ENCODE results near the gene IER3.
"Not testable (repeated sequence)": the region's sequence is repeated elsewhere in the genome, so short reads cannot be mapped to it uniquely, and the experiment has no call there.

IER3 gene

DNA sequence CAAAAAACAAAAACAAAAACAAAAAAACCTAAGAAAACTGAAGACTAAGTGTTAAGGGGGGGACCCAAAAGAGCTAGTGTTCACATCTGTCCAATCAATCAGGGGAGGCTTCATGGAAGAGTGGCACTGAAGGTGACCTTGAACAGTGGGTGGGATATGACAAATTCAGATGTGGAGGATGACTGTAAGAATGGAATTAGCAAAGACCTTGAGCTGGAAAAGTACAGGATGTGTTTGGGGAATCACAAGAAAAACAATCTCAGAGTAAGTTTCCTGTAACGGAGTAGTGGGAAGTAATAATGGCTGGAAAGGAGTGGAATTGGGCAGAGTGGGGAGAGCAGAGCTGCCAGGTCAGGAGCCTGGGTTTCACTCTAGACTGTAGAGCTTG, 2.9 kb upstream of the IER3 start:
- DNase-seq = no peak

DNA sequence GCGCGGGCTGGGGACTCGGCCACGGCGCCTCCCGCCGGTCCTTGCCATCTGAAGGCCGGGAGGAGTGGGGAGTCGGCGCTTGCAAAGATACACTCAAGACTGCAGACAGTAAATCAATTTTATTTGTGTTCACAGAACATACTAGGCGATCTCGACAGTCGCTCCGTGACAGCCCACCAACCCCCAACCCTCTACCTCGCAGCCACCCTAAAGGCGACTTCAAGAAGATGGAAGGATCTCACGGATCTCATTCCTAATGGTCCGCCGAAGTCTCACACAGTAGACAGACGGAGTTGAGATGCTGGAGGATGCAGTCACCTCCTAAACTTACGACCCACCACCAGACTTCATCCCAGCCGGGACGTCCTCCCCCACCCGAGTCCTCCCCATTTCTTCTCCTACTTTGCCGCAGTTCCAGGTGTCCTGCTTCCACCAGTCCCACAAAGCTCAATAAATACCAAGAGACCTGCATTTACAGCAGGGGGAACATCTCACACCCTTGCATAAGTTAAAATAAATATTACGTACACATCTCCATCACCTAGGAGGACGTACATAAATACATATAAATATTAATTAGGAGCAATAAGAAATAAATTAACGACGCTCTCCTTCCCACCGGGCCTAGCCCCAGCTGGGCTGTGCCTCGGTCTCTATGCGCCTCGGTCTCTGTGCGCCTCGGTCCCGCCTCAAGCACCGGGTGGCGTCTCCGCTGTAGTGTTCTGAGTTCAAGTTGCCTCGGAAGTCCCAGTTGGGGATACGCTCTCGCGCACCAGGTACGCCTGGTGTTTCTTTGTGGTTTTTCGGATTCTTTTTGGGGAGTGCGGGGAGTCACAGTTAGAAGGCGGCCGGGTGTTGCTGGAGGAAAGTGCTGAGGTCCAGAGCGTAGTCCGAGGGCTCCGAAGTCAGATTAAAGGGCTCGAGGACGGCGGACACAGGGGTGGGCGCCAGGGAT, 971 bp downstream of the IER3 start:
- DNase-seq = peak; percentile 41

DNA sequence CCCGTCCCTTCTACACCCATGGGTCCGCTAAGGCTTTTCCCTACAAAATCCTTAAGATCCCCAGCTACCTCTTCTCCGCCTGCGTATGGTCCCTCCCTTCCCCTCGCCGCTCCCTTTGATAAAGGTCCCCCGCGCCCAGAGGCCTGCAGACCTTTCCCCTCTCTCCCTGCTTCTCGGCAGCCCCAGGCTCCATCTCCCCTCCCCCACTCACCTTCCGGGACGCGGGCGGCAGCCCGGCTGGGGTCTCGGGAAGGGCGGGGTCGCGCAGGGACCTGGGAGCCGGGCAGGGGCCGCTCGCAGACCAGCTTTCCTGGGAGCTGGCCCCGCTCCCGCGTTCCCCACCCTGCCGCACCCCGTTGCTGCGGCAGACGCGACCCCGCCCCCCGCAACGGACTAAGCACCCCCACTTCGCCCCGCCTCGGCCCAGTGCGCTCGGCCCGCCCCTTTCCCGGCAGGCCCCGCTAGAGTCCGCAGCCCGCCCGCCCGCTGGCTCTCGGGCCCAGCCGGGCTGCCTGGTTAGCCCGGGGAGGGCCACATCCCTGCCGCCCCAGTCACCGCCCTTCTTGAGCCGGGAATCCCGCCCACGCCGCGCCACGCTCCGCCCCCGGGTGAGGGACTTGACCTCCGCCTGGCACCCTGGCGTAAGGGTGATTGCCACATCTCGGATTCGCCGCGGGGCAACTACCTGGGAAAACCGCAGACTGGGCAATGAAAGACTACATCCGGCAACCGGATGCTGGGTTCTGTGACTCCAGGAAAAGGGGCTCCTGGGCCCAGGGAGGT, 1.8 kb downstream of the IER3 start, which contains the start of gene FLOT1:
TSS of gene FLOT1 (minus strand) at position 372 of the 783 bp plus-strand sequence. CDS start 498 bp downstream, outside the sequence.
- DNase-seq = peak; percentile 99

DNA sequence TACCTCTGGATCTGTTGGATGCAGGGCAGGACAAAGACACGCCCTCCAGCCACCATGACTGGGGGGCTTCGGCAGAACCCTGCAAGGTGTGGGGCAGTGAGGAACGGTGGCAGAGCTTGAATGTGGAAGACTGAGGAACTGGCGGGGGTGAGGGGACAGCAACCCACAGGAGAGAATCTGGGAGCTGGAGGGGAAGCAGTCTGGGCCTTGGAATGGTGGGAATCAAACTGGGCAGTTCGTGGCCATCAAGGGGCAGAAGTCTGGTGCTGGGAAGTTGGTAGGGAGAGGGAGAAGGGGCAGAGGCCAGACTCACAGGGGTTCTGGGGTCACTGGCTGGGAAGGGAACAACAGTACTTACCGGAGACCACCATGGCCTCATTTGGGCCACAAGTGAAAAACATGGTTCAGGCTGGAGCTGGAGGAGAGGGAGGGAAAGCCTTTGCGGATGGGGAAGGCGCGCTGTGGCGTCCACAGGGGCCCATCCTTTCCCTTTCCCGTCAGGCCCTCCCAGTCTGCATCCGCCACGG, 2.5 kb downstream of the IER3 start:
- DNase-seq = peak; percentile 33

DNA sequence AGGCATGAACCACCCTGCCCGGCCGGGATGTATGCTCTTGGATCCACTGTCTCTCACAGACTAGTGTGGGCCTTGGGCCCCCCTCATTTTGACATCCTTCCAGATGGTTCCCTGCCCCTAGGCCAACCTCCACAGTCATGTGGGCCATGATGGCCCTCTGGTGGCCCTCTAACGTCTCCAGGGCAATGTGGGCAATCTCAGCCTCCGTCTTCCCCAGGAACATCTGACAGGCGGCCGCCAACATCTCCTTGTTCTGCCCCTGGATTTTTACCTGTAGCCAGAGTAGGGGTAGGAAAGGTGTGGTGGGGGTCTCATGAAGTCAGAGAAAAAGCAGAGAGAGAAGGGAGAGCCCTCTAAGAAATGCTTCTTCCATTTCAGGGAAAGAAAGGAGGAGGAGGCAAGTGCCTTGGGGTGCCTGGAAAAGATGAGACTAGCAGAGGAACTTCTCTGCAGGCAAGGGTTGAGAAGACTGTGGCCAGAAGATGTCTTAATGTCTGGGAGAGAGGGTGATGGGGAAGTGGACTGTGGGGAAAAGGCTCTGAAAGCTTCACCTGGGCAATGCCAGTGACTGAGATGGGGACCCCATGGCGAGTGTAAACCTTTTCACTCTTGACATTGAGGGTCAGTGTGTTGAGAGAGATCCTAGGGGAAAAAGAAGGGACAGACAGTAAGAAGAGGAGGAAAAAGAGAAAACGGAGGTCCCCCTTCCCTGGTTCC, 3.1 kb downstream of the IER3 start:
- DNase-seq = no peak

DNA sequence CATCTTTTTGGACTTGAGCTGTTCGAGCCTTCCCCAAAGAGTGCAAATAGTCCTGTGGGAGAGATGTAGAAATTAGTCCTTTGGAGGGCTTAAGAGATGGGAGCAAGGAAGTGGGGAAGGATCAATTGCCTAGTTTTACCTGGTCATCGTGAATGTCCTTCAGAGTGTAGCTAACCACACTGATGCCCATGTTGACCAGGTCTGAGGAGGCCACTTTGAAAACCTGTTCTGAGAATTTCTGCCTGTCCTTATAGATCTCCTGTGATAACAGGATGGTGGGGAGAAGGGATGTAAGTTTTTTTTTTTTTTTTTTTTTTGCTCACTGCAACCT, 3.8 kb downstream of the IER3 start:
- DNase-seq = no peak

DNA sequence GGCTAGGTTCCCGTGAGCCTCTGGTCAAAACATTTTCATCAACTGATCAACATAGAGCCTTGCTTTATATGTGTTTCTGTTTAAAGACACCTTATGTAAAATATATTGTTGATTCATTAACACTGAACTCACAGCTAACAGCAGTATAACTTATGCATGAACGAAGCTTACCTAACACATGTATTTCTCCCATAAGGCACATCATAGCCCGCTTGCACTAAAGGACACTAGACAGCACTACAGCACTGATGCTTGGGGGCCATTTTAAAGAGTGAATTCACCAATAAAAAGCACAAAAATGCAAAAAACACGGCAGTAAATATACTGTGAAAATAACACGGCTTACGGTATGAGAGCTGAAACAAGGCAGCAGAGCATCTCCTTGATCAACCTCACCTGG, 5.8 kb downstream of the IER3 start:
- no peak for DNase-seq

DNA sequence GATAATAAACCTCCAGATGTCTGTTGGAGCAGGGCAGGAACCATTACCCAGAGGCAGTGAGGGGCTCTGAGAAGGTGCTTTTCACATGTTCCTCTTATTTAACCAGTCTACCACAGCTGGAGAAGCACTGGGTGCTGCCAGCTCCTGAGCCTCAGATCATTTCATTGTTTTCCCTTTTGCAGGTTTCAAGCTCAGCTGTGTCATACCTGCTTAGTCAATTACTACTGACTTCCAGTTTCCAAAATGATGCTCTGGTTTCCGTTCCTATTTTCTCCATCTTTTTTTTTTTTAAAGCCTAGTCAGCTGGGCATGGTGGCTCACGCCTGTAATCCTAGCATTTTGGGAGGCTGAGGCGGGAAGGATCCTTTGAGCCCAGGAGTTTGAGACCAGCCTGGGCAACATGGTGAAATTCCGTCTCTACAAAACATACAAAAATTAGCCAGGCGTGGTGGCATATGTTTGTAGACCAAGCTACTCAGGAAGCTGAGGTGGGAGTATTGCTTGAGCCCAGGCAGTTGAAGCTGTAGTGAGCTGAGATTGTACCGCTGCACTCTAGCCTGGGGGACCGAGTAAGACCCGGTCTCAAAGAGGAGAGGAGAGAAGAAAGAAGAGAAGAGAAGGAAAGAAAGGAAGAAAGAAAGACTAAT, 8.6 kb downstream of the IER3 start:
- DNase-seq = no peak

DNA sequence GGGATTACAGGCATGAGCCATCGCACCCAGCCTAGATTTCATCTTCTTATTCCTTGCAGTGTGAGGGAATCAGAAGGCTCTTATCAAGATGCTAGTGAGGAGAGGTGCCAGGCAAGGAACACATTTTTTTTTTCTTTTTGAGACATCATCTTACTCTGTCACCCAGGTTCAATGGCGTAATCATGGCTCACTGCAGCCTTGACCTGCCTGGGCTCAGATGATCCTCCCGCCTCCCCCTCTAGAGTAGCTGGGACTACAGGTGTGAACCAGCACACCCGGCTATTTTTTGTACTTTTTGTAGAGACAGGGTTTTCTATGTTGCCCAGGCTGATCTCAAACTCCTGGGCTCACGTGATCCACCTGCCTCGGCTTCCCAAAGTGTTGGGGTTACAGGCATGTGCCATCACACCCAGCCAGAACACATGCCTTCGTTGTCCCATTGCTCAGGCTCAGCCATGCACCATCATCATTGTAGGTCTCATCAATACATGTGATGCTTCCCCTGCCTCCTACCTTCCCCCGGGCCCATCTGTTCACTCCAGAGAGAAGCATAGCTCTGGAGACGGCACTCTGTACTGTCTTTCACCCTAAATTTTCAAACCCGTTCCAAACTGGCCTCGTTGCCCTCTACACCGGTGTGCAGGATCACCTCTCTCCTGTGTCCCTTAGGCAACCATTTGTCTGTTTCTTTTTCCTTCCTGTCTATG, 12.0 kb downstream of the IER3 start:
- no peak for DNase-seq

DNA sequence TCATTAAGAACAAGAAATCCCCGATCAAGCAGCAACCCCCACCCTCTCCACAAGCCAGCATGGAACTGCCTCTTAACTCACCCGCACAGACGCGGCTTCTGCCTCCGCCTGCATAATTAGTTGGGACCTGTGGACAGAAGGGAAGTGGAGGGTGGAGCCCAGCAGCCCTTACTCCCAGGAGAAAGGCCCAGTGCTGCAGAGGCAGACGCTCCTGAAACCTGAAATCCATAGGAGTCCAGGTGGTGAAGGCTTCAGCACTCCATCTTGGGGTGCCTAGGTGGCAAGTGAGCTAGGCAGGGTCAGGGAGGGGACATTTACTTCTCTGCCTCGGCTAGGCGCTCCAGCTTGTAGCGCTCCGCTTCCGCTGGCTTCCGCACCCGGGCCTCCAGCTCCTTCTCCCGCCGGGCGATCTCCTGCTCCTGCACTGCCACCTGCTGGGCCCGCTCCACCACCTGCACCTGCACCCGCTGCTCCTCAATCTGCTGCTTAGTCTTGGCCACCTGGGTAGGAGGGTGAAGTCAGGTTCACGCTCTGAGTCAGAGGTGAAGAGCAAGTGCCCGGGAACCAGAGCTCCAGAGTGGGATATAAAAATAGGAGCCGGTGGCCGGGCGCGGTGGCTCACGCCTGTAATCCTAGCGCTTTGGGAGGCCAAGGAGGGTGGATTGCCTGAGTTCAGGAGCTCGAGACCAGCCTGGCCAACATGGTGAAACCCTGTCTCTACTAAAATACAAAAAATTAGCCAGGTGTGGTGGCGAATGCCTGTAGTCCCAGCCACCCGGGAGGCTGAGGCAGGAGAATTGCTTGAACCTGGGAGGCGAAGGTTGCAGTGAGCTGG, 13.5 kb downstream of the IER3 start:
- DNase-seq = peak; percentile 39

DNA sequence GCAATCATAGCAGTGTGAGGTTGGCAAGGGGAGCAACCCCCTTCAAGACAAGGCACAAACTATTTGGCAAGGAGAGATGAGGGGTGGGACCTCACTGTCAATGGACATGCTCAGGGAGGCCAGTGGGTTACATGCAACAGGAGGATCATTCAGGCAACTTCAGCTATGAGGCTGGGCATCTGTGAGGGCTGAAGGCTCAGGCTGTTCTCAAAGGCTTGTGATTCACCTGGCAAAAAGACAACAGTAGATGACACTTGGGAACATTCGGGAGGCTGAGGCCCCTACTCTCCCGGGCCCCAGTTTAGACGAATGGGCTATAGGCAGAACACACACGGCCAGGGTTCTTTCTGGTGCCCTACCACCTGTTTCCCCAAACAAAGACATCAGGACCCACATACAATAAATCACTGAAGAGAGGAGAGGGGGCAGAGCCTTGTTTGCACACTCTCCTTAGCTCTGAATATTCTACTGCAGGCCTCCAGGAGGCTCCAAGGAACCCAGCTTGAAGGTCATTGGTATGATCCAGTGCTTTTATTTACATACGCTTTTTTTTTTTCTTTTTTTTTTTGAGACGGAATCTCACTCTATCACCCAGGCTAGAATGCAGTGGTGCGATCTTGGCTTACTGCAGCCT, 16.3 kb downstream of the IER3 start:
- peak; percentile 56 for DNase-seq

DNA sequence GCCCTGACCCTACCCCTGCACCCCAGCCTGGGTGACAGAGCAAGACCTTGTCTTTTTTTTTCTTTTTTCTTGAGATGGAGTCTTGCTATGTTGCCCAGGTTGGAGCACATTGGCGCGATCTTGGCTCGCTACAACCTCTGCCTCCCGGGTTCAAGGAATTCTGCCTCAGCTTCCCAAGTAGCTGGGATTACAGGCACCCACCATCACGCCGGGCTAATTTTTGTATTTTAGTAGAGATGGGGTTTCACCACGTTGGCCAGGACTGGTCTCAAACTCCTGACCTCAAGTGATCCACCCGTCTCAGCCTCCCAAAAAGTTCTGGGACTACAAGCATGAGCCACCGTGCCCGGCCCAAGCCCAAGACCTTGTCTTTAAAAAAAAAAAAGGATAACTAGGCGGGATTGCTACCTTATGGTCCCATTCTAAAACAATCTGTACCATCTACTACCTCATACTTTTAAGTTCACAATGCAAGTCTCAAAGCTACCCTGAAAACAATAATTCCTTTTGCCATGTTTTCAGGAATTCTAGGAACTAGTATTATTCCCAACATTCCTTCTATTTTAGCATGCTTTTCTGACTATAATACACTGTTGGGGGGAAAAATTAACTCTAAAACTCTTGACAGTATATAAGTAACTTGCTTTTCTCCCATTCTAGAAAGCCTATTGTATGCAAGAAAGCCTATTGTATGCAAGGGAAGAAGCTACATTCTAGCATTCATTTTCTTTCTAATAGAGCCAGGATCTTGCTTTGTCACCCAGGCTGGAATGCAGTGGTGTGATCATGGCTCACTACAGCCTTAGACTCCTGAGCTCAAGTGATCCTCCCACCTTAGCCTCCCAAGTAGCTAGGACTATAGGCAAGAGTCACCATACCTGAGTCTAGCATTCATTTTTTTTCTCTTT, 17.6 kb downstream of the IER3 start:
- DNase-seq = peak; percentile 45

DNA sequence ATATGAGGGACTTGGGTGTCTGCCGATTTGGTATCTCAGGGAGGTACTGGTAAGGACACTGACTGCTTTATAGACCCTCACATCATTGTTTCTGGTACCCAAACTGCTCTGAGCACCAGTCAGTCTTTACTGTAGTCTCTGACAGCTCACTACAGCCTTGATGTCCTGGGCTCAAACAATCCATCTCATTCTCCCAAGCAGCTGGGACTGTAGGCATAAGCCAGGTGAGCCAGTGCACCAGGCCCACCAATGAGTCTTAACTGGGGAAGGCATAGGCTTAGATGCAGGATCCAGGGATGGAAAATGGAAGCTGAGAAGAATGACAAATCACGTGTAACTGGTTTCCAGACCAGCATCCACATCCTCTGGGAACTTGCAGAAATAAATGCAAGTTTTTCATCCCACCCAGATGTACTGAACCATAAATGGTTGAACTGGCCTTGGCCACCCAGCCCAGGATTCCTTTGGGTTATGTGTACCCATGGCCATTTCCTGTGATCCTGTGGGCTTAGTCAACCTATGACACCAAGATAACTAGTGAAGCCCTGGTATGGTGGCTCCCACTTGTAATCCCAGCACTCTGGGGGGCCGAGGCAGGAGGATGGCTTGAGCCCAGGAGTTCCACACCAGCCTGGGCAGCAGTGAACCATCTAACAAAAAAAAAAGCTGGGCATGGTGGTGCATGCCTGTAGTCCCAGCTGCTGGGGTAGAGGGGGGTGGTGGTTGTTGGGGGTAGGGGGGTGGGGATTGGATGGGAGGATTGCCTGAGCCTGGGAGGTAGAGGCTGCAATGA, 18.4 kb downstream of the IER3 start:
- peak; percentile 74 for DNase-seq

DNA sequence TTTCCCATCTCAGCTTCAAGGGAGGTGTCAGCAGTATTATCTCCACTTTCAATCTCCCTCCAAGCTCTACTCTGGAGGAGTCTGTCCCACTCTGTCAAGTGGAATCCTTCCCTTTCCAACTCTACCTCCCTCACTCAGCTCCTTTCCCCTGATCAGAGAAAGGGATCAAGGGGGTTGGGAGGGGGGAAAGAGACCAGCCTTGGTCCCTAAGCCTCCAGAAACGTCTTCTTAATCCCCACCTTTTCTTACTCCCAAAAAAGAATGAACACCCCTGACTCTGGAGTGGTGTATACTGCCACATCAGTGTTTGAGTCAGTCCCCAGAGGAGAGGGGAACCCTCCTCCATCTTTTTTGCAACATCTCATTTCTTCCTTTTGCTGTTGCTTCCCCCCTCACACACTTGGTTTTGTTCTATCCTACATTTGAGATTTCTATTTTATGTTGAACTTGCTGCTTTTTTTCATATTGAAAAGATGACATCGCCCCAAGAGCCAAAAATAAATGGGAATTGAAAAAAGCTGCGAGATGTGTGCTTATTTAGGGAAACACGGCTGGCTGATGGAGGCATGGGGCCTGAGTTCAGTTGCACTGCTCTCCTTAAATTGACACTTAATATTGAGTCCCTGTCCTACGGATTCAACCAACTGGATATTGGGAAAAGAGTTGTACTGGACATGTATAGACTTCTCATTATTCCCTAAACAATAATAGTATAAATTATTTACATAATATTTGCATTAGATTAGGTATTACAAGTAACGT, 19.3 kb downstream of the IER3 start:
- no peak for DNase-seq

DNA sequence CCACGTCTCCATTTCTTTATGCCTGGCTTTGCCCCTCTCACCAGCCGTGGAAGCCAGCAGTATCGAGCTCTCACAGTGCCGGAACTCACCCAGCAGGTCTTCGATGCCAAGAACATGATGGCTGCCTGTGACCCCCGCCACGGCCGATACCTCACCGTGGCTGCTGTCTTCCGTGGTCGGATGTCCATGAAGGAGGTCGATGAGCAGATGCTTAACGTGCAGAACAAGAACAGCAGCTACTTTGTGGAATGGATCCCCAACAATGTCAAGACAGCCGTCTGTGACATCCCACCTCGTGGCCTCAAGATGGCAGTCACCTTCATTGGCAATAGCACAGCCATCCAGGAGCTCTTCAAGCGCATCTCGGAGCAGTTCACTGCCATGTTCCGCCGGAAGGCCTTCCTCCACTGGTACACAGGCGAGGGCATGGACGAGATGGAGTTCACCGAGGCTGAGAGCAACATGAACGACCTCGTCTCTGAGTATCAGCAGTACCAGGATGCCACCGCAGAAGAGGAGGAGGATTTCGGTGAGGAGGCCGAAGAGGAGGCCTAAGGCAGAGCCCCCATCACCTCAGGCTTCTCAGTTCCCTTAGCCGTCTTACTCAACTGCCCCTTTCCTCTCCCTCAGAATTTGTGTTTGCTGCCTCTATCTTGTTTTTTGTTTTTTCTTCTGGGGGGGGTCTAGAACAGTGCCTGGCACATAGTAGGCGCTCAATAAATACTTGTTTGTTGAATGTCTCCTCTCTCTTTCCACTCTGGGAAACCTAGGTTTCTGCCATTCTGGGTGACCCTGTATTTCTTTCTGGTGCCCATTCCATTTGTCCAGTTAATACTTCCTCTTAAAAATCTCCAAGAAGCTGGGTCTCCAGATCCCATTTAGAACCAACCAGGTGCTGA, 20.3 kb downstream of the IER3 start:
- DNase-seq = not testable (repeated sequence)

DNA sequence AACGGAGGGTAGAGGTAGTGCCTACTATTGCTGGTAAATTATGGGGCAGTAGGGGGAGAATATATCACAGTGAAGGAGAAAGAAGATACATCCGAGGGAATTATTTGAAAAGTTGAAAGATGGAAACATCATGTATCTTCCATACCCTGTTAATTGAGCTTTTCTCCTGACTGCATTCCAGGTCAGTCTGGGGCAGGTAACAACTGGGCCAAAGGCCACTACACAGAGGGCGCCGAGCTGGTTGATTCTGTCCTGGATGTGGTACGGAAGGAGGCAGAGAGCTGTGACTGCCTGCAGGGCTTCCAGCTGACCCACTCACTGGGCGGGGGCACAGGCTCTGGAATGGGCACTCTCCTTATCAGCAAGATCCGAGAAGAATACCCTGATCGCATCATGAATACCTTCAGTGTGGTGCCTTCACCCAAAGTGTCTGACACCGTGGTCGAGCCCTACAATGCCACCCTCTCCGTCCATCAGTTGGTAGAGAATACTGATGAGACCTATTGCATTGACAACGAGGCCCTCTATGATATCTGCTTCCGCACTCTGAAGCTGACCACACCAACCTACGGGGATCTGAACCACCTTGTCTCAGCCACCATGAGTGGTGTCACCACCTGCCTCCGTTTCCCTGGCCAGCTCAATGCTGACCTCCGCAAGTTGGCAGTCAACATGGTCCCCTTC, 21.0 kb downstream of the IER3 start:
- DNase-seq = not testable (repeated sequence)
